TTC549 (cell line): ENCODE results near the gene CDK5R1.
A peak's percentile ranks its signal among the peaks of the same experiment; 100 is the strongest.
"Not testable (repeated sequence)": the region's sequence is repeated elsewhere in the genome, so short reads cannot be mapped to it uniquely, and the experiment has no call there.

ENCODE experiments used
- FAIRE-seq: peaks from 2 replicates; lab custom pipeline; 2012; peaks lifted over from hg19 to GRCh38; lab: Jason Lieb, UNC

CDK5R1 gene

DNA sequence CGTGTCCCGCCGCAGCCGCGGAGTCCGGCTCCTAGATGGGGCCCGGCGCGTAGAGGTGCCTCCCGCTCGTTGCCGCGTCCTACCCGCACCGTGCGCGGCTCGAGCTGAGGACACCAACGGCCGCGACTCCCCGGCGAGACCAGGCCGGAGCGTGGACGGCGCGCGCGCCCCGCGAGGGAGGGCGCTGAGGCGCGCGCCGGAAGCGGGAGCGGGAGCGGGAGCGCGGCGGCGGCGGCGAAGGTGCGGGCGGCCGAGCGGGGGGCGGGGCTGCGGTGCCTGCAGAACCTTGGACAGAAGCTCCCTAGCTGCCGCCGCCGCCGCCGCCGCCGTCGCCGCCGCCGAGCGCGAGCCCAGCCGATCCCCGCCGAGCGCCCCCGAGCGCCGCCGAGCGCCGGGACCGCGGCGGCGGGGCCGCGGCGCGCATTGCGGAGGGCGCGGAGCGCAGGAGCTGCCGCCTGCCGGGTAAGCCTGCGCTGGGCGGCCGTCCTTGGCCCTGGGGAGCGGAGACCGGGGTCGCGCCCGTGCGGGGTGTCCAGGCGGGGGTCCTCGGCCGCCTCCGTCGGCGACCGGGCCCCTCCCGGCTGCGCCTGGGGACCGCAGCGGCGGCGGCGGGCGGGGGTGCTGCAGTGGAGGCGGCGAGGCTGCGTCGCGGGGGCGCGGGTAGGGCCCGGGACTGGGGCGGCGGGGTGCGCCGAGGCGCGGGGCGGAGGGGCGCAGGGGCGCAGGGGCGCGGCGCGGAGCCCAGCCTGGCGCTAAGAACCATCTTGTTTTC, at the start of gene CDK5R1:
Gene CDK5R1, plus strand, starts transcription at position 293 of the 772 bp plus-strand sequence. CDS start 628 bp downstream, outside the sequence.
- FAIRE-seq: no peak

DNA sequence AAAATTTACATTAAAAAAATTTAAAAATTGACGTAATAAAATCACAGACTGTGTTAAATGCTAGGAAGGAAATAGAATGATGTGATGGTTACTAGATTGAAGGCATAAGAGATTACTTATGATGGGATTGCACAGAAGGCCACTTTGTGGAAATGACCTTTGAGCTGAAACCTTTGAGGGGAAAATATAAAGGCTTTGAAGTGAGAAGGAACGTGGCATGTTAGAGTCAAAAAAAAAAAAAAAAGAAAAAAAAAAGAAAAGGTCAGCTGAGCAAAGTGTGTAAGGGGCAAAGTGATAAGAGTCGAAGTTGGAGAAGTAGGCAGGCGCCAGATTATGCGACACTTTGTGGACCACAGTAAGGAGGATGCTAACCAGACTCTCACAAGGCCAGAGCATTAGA, 46.1 kb upstream of the CDK5R1 start:
- FAIRE-seq: no peak

DNA sequence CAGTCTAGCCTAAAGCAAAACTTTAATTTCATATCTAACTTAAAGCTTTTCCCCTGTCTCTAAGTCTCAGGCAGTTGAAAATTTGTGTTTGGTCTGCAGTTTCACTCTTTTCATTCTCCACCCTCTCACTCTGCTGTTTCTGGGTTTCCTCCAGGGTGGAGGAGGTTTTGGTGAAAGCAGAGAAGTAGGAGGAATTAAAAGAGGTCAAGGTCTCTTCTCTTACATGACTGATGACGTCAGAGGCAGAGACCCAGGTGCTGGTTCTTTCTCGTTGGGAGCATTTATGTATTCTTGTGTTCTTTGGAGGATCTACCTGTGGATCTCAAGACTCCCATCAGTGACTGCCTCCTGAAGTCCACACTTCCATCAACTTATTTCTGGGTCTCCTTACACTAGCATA, 44.9 kb upstream of the CDK5R1 start:
- no peak for FAIRE-seq

DNA sequence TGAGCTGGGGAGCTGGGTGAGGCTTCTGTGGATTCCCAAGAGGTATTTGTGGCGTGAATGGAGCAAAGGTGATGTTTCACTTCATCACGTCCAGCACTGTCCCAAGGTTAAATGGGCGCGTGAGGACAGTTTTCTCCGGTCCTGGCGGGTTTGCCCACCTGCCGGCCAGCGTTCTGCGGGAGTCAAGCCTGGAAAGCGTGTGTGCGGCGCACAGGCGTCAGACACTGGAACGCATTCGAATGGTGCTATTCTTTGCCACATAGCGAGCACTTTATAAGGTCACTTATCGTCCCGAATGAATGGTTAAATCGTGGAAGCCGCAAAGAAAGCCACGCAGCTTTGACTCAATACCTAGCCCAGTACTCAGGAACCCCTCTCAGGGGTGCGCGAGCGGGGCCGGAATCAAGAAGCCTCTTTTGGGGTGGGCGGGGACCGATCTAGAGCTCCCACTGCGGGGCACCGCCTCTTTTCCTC, 42.9 kb upstream of the CDK5R1 start:
- FAIRE-seq: no peak

DNA sequence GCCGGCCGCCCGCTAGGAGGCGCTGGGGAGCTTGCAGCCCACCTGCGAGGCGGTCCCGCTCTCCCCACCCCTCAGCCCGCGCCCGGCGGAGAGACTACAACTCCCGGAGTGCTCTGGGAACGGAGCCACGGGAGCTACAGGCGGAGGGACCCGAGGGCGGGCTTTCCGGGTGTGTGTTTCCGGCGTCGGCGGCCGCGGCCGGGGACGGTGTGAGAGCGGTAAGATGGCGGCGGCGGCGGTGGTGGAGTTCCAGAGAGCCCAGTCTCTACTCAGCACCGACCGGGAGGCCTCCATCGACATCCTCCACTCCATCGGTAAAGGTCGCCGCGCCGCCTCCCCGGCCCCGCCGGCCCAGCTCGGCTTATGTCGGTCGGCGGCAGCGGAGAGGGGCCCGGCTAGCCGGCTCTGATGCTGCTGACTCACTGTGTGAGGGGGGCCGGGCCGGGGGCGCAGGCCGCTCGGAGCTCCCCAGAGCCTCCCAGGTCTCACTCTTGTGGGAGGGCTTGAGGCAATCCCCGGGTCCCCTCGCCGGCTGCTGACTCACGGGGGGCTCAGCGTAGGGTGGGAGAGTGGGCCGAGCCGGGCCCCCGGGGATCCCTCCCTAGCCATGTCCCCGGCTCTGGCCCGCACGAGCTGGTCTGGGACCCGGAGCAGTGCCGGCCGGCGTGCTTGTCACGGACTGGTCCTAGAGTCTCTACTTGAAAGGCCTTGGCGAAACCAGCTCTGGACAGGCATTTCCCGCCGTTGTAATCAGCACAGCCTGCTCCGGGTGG, 42.3 kb upstream of the CDK5R1 start, which contains the start of gene PSMD11:
Gene PSMD11, plus strand, starts transcription at position 210 of the 773 bp plus-strand sequence. Its CDS starts 14 bp downstream, at position 224.
- peak; percentile 36 for FAIRE-seq

DNA sequence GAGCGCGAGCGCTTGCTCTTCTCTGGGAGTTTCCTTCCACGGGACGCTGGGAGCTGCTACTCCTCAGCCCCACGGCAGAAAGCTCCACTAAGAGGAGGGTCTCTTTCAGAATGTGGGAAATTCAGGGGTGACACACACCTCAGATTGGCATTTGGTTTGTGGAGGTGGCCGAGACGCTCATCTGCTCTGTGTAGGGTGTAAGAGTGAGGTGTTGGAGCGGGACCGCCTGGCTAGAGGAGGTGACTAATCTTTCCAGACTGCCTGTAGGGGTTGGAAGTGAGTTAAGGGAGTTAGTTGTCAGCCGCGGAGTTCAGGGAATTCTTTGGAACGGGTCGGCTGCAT, 41.7 kb upstream of the CDK5R1 start:
- no peak for FAIRE-seq

DNA sequence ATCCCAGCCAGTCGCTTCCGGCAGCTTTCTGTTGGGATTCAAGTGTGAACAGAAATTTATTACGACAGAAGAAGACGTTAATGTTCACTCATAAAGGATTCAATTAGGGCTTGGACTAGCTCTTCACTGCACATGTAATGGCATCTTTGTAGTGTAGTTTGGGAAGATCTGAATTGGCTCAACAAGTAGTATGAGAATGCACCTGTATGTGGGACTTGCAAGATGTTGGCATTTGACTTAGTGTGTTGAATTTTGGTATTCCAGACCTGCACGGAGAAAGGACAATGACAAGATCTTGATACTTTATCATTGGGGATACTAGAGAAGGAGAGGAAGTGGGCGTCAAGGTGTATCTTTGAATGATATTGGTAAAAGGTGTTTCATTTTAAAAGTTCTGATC, 41.3 kb upstream of the CDK5R1 start:
- FAIRE-seq: no peak

DNA sequence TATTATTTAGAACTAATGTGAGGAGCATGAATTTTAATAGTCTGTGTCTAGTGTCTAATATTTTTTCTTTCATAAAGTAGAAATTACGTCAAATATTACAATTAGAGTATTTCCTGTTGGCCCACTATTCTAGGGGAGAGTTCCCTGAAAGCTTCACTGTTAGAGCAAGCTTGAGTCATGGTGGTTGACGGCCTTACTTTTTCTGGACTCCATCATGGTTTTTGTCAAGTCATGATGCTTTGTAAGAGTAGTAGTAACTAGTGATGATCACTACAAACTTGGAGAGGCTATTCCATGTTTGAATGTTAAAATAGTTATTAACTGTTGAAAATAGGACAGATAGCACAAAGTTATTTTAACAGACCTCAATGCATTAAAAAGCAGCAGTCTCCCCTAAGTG, 40.8 kb upstream of the CDK5R1 start:
- no peak for FAIRE-seq

DNA sequence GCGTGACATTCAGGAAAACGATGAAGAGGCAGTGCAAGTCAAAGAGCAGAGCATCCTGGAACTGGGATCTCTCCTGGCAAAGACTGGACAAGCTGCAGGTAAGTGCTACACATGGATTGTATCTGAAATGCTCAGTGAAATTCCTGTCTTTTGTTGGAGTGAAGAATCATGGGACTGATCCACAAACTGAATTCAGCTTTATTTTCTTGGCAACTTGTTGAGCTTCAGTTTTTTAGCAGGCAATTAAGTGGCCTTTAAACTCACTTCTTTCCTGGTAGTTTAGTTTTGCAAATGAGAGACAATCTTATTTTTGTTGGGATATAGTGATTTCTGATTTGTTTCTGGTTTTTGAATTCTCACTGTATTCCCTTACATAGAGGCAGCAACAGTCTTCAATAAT, 39.8 kb upstream of the CDK5R1 start:
- FAIRE-seq: no peak

DNA sequence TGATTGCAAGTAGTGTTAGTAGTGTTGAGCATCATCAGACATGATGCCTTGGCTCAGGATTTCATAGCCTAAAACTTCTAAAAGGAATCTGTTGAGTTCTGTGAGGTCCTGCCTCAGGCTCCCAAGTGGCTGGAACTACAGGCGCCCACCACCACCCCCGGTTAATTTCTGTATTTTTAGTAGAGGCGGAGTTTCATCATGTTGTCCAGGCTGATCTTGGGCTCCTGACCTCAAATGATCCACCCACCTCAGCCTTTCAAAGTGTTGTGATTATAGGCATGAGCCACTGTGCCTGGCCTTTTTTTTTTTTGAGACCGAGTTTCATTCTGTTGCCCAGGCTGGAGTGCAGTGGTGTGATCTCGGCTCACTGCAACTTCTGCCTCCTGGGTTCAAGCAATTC, 36.8 kb upstream of the CDK5R1 start:
- no peak for FAIRE-seq

DNA sequence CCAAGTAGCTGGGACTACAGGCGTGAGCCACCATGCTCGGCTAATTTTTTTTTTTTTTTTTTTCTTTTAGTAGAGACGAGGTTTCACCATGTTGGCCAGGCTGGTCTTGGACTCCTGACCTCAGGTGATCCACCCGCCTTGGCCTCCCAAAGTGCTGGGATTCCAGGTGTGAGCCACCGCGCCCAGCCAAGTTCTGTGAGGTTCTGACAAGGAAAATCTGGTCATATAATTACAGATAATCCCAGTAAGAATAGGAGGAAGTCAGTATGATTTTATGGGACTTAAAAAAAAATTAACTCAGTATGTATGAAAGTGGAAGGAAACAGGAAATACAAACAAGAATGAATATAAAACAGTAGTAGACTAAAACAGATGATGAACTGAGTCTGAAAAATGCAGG, 36.4 kb upstream of the CDK5R1 start:
- not testable (repeated sequence) for FAIRE-seq

DNA sequence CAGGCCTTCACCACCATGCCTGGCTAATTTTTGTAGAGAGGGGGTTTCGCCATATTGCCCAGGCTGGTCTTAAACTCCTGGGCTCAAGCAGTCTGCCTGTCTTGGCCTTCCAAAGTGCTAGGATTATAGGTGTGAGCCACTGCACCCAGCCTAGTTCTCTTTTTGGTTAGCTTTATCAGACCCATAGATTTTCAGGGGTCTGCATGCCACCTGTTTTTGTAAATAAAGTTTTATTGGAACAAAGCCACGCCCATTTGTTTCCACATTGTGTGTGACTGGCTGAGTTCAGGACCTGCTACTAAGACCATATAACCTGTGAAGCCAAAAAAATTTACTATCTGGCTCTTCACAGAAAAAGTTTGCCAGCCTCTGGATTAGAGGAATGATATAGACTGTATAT, 34.9 kb upstream of the CDK5R1 start:
- FAIRE-seq: no peak

DNA sequence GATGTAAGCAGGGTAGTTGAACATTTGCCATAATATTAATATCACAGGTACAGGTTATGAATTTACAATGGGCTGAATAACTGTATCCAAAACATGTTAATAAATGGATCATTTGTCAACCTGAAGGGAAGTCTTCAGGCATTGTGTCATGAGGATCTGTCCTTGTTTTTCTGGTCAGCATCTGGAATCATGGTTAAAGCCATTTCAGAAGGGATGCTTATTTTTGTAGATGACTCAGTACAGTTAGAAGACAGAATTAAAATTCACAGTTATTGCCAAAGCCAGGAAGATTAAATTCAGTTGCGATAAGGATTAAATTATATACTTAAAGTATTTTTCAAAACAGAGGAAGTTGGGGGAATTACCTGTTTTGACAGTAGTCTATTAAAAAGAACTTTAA, 34.5 kb upstream of the CDK5R1 start:
- FAIRE-seq: no peak

DNA sequence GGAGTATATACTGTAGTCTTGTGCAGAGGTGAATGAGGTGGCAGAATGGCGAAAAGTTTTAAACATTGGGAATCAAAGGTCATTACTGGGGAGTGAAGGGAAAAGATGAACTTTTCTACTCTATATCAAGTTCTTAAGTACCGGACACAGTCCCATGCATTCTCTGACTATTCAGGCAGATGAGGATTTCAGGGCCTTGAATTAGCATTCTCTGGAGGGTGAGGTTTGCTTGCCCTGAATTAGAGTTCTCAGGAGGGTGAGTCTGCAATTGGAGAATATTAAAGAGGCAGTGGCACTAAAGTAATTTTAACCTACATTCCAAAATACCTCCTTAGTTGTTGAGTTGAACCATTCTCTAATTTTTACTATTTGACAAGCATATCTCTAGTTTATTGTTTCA, 33.4 kb upstream of the CDK5R1 start:
- FAIRE-seq: no peak

DNA sequence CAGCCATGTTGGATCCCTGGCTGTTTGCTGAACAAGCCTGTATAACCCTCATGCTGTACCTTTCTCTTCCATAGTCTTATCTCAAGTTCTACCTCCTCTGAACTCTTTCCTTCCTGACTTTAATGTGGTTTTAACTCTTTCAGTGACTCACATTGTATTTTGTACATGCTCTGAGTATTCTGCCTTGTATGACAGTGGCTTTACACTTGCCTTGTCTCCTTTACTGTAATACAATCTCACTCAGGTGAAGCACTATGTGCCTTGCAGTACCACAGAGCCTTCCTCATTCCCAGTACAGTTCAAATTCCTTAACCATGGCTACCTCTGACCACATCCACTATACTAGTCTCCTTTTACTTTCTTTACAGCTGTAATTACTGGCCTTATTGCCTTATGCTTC, 28.4 kb upstream of the CDK5R1 start:
- no peak for FAIRE-seq

DNA sequence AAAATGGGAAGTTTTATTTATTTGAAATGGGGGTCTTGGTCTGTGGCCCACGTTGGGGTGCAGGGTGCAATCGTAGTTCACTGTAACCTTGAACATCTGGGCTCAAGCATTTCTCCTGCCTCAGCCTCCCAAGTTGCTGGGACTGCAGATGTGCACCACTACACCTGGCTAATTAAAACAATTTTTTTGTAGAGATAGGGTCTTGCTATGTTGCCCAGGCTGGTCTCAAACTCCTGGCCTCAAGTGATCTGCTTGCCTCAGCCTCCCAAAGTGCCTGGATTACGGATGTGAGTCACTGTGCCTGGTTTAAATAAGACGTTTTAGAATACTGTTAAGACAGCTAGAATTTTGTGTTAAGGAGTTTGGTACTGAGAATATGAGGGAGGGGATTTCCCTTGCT, 26.7 kb upstream of the CDK5R1 start:
- FAIRE-seq: no peak

DNA sequence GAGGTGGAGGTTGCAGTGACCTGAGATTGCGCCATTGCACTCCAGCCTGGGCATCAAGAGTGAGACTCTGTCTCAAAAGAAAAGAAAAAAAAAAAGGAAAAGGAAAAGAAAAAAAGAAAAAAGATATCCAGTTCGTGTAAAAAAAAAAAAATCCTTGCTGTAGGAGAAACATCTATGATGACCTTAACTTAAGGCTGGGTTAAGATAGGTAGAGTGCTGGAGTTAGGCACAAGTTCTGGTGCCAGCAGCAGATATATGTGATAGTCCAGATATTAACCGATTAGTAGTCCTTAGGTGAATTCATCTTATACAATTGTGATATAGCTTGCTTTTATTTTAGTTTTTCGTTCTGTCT, 25.3 kb upstream of the CDK5R1 start:
- no peak for FAIRE-seq

DNA sequence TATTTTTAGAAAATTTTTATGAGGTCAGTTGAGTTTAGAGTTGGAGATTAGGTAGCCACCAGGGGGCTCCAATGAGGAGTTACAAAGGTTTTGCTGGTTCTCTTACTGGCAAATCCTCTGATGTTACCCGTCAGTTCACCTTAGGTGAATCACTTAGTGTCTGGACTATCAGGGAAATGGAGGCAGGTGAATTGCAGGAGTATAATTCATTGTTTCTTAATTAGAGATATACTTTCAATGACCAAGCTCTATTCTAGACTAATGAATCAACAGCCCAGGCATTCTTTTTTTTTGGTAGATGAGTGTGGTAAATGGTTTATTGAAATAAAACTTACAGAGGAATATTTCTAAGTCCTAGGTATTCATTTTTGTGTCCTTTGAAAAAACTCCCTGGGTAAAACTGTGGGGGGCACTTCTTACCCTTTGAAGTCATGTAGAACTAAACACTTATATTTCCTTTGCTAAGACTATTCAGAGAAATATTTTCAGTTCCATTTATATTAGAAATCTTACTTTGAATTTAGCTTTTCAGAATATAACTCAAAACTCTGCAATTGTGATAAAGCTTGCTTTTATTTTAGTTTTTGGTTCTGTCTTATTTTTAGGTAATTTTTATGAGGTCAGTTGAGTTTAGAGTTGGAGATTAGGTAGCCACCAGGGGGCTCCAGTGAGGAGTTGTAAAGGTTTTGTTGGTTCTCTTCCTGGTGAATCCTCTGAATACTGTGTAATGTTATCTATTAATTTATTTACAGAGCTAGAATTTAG, 24.8 kb upstream of the CDK5R1 start:
- peak; percentile 51 for FAIRE-seq

DNA sequence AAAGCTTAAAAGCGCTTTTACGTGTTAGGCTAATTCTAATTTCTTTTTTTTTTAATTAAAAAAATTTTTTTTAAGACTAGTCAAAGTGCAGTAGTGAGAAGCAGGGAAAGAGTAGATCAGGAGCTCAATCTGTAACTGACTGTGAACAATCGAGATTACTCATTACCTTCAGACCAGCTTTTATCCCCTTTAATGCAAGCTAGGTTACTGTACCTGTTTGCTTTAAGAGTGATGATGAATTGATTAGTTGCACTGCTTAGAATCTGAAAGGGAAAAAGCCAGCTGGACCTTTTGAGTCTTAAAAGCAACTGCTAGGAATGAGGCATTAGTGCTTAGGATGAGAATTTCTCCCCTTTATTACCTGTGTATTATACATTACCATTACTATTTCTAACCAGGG, 23.5 kb upstream of the CDK5R1 start:
- FAIRE-seq: no peak

DNA sequence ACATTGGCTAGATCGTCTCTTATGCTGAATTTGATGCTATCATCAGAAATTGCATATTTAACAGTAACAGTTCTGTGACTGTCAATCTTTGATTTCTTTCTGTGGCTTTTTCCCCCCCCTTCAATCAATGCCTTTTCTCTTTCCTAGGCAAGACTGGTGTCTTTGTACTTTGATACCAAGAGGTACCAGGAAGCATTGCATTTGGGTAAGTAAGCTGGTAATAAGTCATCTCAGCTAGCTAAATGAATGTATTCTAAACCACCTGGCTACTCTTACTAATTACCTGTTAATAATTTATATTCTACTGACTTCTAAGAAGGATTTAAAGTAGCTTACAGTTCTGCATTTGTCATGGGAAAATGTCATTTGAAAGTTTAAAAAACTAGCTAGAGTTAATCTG, 22.4 kb upstream of the CDK5R1 start:
- no peak for FAIRE-seq

DNA sequence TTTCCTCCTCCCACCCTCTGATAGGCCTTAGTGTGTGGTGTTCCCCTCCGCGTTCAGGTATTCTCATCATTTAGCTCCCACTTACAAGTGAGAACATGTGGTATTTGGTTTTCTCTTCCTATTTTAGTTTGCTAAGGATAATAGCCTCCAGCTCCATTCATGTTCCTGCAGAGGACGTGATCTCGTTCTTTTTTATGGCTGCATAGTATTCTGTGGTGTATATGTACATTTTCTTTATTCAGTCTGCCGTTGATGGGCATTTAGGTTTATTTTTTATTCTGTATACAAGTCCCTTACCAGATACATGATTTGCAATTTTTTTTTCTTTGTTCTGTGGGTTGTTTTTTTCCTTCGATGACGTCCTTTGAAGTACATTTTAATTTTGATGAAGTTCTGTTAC, 18.8 kb upstream of the CDK5R1 start:
- no peak for FAIRE-seq

DNA sequence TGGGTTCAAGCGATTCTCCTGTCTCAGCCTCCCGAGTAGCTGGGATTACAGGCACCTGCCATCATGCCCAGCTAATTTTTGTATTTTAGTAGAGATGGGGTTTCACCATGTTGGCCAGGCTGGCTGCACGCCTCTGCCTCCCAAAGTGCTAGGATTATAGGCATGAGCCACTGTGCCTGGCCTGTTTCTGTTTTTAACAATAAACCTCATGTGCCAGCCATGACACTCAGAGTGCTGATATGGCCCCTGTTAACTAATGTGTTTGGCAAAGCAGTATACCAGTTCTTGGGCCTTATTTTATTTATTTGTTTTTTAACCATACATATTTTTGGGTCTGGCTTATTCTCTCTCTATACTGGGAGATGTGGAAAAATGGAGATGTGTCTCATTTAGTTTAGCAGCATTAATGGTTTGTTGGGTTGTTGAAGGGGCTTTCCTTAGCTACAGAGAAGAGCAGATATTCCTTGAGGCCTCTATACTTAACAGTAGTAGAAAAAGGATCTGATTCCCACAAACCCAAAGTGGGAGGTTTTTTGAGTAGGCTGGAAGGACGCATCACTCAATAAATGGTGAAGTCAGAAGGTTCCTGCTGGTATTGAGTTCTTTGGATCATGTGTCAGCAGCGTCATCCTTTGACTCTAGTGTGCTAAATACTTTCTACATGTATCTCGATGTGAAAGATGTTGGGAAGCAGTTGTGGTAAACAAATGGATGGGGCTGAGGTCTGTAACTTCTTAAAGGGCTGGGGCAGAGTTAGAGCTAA, 16.2 kb upstream of the CDK5R1 start:
- no peak for FAIRE-seq
